Body of pancreas (tissue), 4 donors: ENCODE data around the gene CLDN34.

Experiments used
- CTCF ChIP-seq, 7 experiments: fragments of 450-650 bp in 4 of 7; fragments of 200-600 bp in 3 of 7; sonication (generic) in 3 of 7; IDR thresholded peaks; one replicate each; pipeline ENCODE4 v1.5.1; 2016 to 2019; ENCODE audit warnings: antibody characterized with exemption in 7 of 7
- POLR2A ChIP-seq, 3 donors: fragments of 450-650 bp; IDR thresholded peaks; one replicate each; pipeline ENCODE4 v1.6.1; 2016; ENCODE audit warnings: antibody characterized with exemption in 3 of 3, mild to moderate bottlenecking in 2 of 3

GRCh38 chrX:9966775-9967408 lies at the start of gene CLDN34:
- TF ChIP-seq CTCF (IDR thresholded peaks at IDR 0.05): no peak
- TF ChIP-seq POLR2A (IDR thresholded peaks at IDR 0.05): no peak
